H1 (cell line): ENCODE results near the gene NR4A1.

ENCODE experiments used
- CTCF ChIP-seq, 3 experiments: IDR thresholded peaks; 1 replicate in 2 of 3; 2 replicates in 1 of 3; pipeline versions ENCODE4 v1.5.1 to v1.6.1; 2011; ENCODE audit warnings: low read length in 3 of 3, mild to moderate bottlenecking in 3 of 3, inconsistent platforms in 2 of 3, low read depth in 1 of 3, moderate library complexity in 1 of 3; ENCODE audit not compliant: insufficient read depth in 1 of 3; ENCODE audit errors: control extremely low read depth in 1 of 3
- EP300 ChIP-seq, 2 experiments: IDR thresholded peaks; 1 replicate in 1 of 2; 2 replicates in 1 of 2; pipeline ENCODE4 v1.6.1; 2011 to 2012; ENCODE audit warnings: low read depth in 2 of 2, low read length in 2 of 2, mild to moderate bottlenecking in 2 of 2, borderline replicate concordance in 1 of 2, inconsistent platforms in 1 of 2, moderate library complexity in 1 of 2
- EZH2 ChIP-seq: fragments of 200-600 bp; sonication (generic); IDR thresholded peaks from 2 replicates; pipeline ENCODE4 v1.7.1; 2012; ENCODE audit warnings: low read depth, mild to moderate bottlenecking, moderate library complexity, low read length, inconsistent platforms; ENCODE audit not compliant: severe bottlenecking
- RAD21 ChIP-seq, 2 experiments: IDR thresholded peaks in 1 of 2; conservative IDR thresholded peaks in 1 of 2; 2 replicates each; pipeline ENCODE4 v1.6.1; 2011; ENCODE audit warnings: low read depth in 2 of 2, low read length in 2 of 2, improper control_type of control experiment in 1 of 2, inconsistent platforms in 1 of 2, mild to moderate bottlenecking in 1 of 2, moderate library complexity in 1 of 2
- YY1 ChIP-seq: IDR thresholded peaks from 2 replicates; pipeline ENCODE4 v1.6.1; 2011; ENCODE audit warnings: low read depth, mild to moderate bottlenecking, low read length

- TF ChIP-seq EZH2 (no peak), YY1 (no peak), EP300 (IDR thresholded peaks at IDR 0.05; ENCODE audit: borderline replicate concordance in 1 of 2, low read depth in 2 of 2, low read length in 2 of 2) (no peak), CTCF (IDR thresholded peaks at IDR 0.05; ENCODE audit: control extremely low read depth in 1 of 3, insufficient read depth in 1 of 3, low read depth in 1 of 3, low read length in 3 of 3) (no peak), RAD21 (IDR thresholded peaks at IDR 0.05 in 1 of 2, conservative IDR thresholded peaks at IDR 0.05 in 1 of 2; ENCODE audit: low read depth in 2 of 2, low read length in 2 of 2) (no peak)
Measured at GRCh38 chr12:52060498-52061177, 9.4 kb downstream of the NR4A1 start.
